Glomerular endothelial cell (primary cell): ENCODE results near the gene THAP7. TPM values are rescaled to one million over a fixed set of nuclear protein-coding genes. Genes with fewer than 3 reads are reported as not detected.

Experiments used
- DNase-seq: peaks from one replicate; pipeline ENCODE4 v3.0.0-alpha.2; 2011; ENCODE audit warnings: low read depth, low spot score; ENCODE audit errors: extremely low read depth
- total RNA-seq: library from RNA; depleted of rRNA; stranded (reverse); fragments of >200 nt; gene quantifications from 2 replicates; pipeline ENCODE4 v1.2.3, GENCODE V29; 2015

THAP7 gene
- total RNA-seq, 1 donor from 2014 or later = 19.7 TPM

DNA sequence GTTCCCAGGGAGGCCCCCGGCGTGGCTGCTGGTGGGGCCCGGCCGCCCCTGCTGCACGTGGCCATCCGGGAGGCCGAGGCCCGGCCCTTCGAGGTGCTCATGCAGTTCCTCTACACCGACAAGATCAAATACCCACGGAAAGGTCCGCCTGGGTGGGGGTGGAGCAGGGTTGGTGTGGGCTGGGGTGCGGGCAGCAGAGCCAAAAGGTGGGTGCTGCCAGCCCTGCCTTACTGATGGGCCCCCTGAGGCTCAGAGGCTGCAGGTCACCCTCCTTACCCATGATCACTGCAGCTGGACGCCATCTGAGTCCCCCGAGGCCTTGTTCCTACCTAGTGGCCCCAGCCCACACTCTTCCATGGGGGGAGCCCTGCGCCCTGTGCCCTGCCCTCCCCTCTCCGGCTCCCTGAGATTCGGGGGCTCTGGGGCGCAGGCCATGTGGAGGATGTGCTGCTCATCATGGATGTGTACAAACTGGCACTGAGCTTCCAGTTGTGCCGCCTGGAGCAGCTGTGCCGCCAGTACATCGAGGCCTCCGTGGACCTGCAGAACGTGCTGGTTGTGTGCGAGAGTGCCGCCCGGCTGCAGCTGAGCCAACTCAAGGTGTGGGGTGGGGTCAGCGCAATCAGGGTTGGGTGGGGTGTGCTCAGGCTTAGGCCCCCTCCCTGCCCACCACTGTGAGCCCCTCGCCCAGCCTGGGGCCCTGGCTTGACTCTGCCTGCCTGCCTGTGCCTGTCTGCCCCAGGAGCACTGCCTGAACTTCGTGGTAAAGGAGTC lies 7.6 kb downstream of the THAP7 start:
- DNase-seq = no peak

DNA sequence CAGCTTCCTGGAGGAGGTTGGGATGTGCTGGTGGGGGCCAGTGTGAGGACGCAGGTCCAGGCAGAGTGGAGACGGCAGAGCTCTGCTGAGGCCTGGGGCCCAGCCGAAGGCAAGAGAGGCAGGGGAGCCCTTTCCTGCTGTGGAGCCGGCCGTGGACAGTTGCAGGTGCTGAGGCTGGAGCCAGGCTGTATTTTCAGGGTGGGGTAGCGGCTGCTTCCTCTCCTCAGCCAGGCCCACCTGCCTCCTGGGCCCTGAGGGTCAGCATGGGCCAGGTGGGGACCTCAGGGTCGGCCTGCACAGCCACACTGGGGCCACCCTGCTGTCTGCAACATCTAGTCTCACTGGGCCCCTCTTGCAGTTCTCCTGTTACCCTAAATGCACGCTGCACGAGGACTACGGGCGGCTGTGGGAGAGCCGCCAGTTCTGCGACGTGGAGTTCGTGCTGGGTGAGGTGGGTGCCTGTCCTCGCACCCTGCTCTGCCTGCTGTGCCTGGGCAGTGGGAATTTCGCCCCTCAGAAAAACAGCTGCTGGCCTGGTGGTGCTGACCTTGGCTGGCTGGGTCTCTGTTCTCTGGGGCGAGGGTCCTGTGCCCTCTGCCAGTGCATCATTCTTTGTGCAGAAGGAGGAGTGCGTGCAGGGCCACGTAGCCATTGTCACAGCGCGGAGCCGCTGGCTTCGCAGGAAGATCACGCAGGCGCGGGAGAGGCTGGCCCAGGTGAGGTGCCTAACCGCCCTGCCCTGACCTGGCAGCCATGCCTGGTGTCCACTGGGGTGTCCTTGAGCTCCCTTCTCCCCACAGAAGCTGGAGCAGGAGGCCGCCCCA lies 8.4 kb downstream of the THAP7 start:
- DNase-seq = no peak

DNA sequence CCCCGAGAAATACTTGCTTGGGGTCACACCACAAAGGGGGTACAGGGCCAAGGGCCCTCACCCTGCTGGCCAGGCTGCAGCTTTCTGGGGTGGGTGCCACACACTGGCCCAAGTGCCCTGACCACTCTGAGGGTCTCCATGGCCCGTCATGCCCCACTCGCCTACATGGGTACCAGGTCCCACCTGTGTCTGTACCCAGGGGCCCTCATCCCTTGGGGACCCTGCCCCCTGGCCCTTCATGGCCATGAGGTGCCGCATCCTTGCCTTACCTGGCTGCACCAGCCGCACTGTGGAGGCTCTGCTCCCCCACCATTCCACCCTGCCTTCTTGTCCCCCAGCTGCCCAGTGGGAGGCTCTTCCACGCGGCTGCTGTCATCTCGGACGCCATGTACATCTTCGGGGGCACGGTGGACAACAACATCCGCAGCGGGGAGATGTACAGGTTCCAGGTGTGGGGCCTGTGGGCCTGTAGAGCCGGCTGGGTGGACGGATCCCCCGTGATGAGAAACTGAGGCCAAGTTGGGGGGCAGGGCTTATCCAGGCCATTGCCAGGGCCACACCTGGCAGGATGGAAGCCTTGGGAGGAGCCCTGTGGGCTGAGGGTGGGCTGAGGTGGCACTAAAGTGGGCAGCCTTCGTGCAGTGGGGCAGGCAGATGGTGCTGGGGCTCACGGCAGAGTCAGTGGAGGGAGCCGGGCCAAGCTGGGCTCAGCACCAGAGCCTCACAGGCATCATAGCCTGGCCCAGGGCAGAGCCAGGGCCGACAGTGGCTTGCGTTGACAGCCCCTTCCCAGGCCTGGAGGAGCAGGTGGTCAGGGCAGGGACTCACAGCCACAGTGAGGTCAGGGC lies 9.2 kb downstream of the THAP7 start:
- DNase-seq = no peak

DNA sequence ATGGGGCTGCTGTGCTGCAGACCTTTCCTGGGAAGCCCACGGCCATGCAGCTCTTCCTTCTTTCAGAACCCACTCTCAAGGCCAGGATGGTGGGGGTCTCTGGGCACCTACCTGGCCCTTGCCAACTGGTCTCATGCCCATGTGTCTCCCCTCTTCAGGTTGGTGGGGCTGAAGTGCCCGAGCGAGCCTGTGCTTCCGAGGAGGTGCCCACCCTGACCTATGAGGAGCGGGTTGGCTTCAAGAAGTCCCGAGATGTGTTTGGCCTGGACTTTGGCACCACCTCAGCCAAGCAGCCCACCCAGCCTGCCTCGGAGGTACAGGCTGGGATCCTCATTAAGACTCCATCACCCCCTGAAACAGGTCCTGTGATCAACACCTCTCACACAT lies 9.9 kb downstream of the THAP7 start:
- no peak for DNase-seq

DNA sequence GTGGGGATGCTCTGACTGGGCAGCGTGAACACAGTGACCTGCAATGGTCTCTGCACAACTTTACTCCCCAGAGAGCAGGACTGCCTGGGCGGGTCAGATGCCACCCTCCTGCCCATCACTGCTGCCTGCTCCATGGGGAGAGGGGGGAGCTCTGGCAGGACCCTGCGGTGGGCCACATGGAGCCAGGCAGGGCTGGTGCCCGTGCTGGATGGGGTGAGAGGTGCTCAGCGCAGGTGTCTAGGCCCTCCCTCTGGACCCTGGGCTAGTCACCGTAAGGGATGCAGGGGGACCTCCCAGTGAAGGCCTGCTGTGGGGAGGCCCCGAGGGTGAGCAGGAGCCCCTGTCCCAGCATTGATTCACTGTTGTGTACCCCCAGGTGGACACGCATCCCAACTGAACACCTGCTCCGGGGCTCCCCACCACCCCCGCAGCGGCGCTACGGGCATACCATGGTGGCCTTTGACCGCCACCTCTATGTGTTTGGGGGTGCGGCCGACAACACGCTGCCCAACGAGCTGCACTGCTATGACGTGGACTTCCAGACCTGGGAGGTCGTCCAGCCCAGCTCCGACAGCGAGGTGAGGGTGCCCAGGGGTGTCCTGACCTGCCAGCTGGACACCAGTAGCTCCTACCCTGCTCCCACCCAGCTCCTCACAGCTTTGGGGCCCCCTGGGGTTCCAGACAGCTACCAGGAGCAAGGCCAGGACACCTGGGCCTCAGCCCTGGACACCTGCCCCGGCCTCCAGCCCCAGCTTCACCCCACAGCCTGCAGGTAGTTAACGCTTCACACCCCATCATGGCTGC lies 10.5 kb downstream of the THAP7 start:
- DNase-seq = no peak

DNA sequence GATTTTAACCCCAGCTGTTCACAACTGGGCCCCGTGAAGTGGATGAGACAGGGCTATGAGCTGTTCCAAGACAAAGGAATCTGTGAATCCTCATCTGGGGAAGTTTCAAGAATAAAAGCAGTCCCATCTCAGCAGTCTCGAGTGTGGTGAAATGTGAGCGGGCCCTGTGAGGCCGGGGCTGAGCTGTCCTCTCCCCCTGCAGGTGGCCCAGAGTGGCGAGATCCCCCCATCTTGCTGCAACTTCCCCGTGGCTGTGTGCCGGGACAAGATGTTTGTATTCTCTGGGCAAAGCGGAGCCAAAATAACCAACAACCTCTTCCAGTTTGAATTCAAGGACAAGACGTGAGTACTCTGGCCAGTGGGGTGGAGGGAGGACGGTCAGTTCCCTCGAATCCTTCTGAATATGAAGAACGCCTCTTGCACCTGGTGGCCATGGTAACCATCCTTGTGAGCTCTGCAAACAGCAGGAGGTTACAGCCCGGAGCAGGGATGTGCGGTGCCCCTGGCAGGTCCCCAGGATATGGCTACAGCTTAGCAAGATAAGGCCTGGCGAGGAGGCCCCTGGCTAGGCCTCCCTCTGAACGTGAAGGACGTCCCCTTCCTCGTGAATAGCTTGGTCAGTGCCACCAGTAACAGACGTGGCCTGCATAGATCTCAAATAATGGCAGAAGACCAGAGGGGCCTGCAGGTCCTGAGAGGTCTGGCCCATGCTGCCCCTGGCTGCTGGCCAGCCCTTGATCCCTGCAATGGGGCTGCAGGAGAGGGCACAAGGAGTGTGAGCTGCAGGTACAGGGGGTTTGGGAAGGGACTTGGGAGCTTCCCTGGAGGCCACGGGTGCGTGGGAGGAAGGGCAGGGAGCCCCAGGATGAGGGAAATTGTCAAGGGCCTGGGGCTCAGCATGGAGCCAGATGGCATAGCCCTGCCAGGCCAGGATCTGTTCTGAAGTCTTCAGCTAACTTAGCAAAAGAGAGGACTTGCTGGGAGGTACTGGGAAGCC lies 11.4 kb downstream of the THAP7 start:
- no peak for DNase-seq

DNA sequence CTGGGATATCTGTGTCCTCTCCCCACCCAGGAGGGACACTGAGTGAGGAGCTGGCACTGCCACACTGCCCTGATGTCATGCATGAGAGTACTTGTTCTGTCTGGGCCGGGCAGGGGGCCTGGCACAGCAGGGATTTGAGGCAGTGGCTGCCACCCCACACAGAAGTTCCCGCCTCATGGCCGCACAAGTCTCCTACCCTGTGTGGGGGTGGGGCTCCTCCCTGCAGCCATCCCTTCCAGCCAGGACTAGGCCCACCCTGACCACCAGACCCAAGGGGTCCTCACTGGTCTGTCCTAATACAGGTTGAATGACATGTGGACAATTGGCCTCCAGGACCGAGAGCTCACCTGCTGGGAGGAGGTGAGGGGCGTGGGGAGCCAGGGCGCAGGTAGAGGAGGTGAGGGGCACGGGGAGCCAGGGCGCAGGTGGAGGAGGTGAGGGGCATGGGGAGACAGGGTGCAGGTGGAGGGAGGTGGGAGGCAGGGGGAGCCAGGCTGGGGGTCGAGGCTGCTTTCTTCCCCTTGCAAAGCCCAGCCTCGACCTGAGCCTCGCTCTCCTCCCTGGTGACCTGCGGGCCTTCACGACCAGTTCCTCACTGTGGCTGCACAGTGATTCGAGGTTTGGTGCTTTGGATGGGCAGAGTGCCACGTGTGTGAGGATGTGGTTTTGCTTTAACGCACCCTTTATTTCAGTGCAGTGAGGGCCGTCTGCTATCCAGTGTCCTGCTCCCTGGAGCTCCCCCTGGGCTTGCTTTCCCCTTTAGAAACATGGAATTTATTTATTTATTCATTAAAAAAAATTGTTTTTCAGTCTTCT lies 12.4 kb downstream of the THAP7 start:
- DNase-seq = no peak

DNA sequence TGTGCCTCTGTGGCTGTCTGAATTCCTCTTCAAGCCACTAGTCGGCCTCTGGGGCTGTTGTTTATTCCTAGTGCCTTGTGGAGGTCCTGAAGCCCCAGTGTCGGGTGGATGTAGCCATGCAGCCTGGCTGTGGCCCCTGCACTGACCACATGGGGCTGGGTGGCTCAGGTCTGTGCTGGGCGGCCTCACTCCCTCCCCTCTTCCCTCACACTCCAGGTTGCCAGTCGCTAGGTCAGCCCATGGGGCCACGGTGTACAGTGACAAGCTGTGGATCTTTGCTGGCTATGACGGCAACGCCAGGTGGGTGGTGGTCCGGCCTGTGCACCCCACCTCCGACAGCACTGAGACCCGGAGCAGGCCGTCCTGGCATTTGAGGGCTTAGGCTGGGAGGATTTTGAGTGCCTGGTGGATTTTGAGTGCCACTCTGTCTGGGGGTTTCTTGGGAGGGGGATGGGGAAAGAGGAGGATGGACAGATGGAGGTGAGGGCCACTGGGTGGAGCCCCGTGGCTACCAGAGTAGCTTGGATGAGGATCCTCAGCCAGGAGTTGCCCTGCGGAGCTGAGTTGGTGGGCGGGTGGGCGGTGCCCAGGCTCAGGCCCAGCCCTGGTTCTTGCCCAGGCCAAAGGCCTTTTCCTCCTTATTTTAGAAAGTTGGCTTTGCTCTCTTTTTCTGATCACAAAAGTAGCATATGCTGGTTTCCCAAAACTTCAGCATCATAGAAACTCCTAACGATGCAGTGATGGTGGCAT lies 13.2 kb downstream of the THAP7 start:
- no peak for DNase-seq

DNA sequence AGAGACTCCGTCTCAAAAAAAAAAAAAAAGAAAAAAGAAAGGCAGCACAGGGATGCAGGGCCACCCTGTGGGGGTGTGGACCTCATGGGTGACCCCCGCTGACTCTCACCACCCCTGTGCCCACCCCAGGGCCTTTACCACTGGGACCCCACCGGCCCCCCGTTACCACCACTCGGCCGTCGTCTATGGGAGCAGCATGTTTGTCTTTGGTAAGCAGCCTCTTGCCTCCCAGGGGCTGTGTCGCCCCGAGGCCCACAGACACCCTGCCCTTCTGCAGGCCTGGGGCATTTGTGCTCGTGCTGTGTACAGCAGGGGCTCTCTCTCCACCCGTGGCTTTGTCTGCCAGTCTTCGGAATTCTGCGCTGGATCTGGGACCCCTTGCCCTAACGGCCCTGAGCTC lies 14.5 kb downstream of the THAP7 start:
- no peak for DNase-seq

DNA sequence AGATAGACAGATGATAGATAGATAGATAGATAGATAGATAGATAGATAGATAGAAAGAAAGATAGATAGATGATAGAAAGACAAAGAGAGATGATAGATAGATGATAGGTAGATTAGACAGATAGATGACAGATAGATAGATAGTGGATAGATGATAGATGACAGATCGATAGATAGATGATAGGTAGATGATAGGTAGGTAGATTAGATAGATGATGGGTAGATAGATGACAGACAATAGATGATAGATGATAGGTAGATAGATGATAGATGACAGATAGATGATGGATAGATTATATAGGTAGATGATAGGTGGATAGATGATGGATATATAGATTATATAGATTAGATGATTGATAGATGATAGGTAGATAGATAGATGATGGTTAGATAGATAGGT lies 15.6 kb downstream of the THAP7 start:
- DNase-seq = no peak

DNA sequence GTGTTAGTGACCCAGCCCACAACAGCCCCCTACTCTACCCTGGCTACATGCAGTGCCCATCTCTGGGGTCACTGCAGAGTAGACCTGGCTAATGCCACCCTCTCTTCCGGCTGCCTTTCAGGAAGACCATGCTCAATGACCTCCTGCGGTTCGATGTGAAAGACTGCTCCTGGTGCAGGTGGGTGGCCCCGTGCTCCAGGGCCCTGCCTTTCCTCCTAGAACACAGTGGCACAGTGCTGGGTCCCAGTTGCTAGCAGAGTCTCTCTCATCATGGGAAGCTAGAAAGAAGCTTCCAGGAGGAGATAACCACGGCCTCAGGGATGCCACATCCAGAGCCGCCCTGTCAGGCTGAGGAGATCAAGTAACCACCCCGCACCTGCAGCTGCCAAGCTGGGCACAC lies 16.2 kb downstream of the THAP7 start:
- DNase-seq = no peak

DNA sequence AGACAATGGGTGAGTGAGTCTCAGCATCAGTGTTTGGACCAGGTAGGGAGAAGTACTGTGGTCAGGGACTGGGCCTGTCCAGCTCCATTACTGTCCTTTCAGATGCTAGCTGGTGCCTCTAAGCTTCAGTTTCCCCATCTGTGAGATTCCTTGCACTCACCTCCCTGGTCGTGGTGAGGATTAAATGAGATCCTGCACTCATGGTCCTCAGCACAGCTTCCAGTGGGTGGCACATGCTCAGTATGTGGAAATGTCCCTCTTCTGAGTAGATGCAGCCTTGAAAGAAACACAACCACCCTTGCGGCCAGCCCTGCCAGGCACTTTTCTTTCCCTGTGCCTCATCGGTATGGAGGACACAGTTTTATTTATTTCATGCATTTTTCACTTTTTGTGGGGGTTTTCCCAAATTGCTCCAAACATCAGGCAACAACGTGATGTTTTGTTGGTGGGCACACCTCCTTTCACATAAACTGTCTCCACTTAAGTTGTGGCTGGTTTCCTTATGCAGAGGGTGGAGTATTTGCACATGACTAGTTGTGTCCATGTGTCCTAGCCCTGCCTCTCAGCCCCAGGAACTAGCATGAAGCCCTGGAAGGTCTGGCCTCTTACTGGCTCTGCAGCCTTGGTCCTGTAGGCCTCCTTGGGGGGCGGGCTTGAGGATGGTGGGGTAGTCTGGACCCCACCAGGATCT lies 18.7 kb downstream of the THAP7 start:
- DNase-seq = no peak

DNA sequence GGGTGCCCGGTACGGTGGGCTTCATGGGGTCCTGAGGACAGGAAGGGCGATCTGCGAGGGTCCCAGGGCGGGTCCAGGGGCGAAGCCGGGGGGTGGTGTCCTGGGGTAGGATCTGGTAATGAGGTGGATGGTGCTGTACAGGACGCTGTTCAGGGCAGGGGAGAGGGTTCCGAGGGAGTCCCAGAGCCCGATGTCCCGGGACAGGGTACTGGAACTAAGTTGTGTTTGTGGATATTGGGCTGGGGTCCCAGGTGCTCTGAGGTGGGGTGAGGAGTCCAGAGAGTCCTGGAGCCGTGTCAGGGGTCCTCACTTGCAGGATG lies 19.4 kb downstream of the THAP7 start:
- DNase-seq = no peak

DNA sequence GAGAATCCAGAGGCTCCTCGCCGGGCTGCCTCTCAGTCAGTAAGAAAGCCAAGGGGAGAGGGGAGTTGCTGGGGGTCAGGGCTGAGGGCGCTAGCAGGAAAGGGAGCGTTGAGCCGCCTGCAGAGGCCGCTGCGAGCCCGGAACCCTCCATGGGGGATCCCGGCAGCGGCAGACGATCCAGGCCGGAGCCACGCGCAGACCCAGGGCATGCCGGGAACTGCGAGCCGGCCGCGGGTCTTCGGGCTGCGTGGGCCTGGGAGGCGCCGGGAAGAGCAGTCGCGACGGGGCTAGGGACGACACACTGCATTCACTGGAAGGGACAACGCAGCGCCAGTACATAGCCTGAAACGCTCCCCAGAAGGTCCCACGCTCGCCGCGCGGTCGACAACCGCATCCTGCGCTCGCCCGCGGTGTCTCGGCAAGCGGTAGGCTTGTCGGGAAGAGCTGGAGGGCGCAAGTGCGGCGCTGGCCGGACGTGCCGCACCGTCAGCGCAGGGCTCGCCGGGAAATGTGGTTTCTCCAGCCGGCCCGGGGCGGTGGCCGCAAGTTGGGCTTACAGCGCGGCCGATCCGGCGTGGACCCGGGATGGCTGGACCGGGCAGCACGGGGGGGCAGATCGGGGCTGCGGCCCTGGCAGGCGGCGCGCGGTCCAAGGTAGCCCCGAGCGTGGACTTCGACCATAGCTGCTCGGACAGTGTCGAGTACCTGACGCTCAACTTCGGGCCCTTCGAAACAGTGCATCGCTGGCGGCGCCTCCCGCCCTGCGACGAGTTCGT lies 19.9 kb downstream of the THAP7 start, which contains the start of gene LZTR1:
LZTR1 (plus strand) TSS at position 511 of the 776 bp plus-strand sequence; CDS start at position 586, 75 bp downstream.
- no peak for DNase-seq

DNA sequence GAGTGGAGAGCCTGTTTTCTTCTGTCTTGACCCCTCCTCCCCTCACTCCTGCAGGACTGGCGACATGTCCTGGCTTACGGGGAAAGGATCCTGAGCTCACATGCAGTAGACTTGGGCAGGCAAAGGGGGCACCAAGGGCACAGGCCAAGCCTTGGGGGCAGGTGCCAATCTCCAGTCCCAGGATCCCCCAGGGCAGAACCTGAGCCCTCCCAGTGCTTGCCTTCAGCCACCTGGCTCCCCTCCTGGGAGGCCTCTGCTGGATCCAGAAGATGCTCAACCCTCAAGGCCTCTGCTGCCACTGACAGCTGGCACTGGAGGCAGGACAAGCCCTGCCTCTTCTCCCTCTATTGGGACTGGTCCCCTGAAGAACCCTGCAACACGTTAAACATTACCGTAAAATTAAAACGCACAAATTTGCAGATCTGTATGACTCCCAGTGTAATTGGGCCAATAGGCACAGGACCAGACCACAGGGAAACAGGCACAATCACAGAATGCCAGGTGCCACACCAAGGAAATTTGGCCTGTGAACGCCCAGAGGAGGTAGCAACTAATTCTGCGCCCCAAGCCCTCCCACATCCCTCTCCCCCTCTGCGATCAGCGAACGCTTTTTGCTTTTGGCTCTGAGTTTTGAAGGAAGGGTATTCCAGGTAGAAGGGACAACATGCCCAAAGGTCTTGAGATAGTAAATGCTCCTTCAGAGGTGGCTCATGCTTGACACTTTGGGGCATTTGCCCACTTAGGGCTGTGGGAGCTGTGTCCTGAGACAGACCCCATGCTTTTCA lies 20.8 kb downstream of the THAP7 start:
- DNase-seq = no peak

DNA sequence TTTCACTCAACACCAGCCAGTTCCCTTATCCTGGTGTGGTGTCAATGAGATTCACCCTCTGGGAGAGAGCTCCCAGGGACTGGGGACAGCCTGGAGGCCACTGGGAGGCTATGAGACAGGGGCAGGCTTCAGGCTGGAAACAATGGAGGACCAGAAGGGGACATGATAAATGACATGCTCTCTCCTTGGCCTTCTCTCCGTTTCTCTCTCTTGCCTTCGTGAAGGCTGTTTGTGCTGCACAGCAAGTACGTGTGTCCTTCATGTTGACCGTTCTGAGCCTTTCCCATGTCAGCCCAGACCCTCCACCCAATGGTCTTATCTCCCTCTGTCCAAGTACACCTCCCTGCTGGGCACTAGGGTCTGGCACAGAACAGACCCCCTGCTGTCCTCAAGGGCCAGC lies 21.4 kb downstream of the THAP7 start:
- DNase-seq = no peak
